B cell (primary cell): ENCODE results near the gene SIX5. TPM values are rescaled to one million over a fixed set of nuclear protein-coding genes. Genes with fewer than 3 reads are reported as not detected.

Source experiments
- ATAC-seq: fragments of 200-7000 bp; cut with Tn5 transposase; one replicate; pipeline ENCODE4 v1.10.0; 2021; ENCODE audit warnings: low read depth, mild to moderate bottlenecking, moderate number of reproducible peaks, moderate library complexity
- CTCF ChIA-PET: fragments of 350-600 bp; sonication (Branson Sonifier 250); formaldehyde crosslinking; loops from one replicate; lab custom pipeline; 2021; ENCODE audit warnings: antibody characterized with exemption, inconsistent platforms; lab: Charles Lee
- POLR2A ChIA-PET: fragments of 350-600 bp; sonication (Branson Sonifier 250); formaldehyde crosslinking; loops from one replicate; lab custom pipeline; 2021; ENCODE audit warnings: antibody characterized with exemption; lab: Charles Lee
- DNase-seq: peaks from one replicate; pipeline ENCODE4 v3.0.0; 2013
- H2AFZ ChIP-seq: 2 replicates; pipeline ENCODE4 v1.6.1; 2012; ENCODE audit warnings: mild to moderate bottlenecking, low read depth, low read length; ENCODE audit not compliant: insufficient read depth, poor library complexity, severe bottlenecking
- H3K27ac ChIP-seq, 2 donors: 1 replicate in 1 of 2; 2 replicates in 1 of 2; pipeline ENCODE4 v1.5.1; 2012 to 2013; ENCODE audit warnings: low read length in 2 of 2, mild to moderate bottlenecking in 2 of 2, moderate library complexity in 1 of 2
- H3K27me3 ChIP-seq, 4 experiments: fragments of 200-600 bp in 1 of 4; sonication (generic) in 1 of 4; replicated peaks in 1 of 4; 1 replicate in 2 of 4; 2 replicates in 2 of 4; pipeline versions ENCODE4 v1.6.1 to v1.7.0; 2013 to 2016; ENCODE audit warnings: low read length in 3 of 4, mild to moderate bottlenecking in 2 of 4, mixed read lengths in 1 of 4, moderate library complexity in 1 of 4; ENCODE audit not compliant: insufficient read depth in 4 of 4, control insufficient read depth in 3 of 4; ENCODE audit errors: control extremely low read depth in 1 of 4
- H3K36me3 ChIP-seq, 2 experiments: replicated peaks in 1 of 2; 1 replicate in 1 of 2; 2 replicates in 1 of 2; pipeline versions ENCODE4 v1.6.1 to v1.7.1; 2013; ENCODE audit warnings: low read length in 1 of 2; ENCODE audit not compliant: insufficient read depth in 2 of 2, control insufficient read depth in 1 of 2; ENCODE audit errors: control extremely low read depth in 1 of 2, extremely low read depth in 1 of 2
- H3K4me1 ChIP-seq, 2 donors: fragments of 200-600 bp in 1 of 2; sonication (generic) in 1 of 2; 1 replicate in 1 of 2; 2 replicates in 1 of 2; pipeline versions ENCODE4 v1.5.1 to v1.6.1; 2013 to 2017; ENCODE audit warnings: low read length in 2 of 2; ENCODE audit not compliant: control insufficient read depth in 2 of 2, insufficient read depth in 2 of 2
- H3K4me2 ChIP-seq: replicated peaks from 2 replicates; pipeline ENCODE3; 2012; ENCODE audit warnings: mild to moderate bottlenecking, low read depth, low read length; ENCODE audit not compliant: poor library complexity, severe bottlenecking
- H3K4me3 ChIP-seq, 5 experiments: fragments of 200-600 bp in 1 of 5; sonication (generic) in 1 of 5; 1 replicate in 3 of 5; 2 replicates in 2 of 5; pipeline versions ENCODE4 v1.5.1 to v1.7.0; 2011 to 2016; ENCODE audit warnings: low read length in 4 of 5, mild to moderate bottlenecking in 4 of 5, low read depth in 2 of 5, control low read depth in 1 of 5, moderate library complexity in 1 of 5; ENCODE audit not compliant: insufficient read depth in 1 of 5; ENCODE audit errors: control extremely low read depth in 1 of 5, extremely low read depth in 1 of 5
- H3K79me2 ChIP-seq: fragments of 200-600 bp; sonication (generic); one replicate; pipeline ENCODE4 v1.6.0; 2016; ENCODE audit warnings: low read length; ENCODE audit not compliant: control insufficient read depth, insufficient read depth
- H3K9ac ChIP-seq: fragments of 200-600 bp; sonication (generic); 2 replicates; pipeline ENCODE4 v1.6.1; 2017; ENCODE audit warnings: mild to moderate bottlenecking, low read length, moderate library complexity
- H3K9me3 ChIP-seq, 3 donors: one replicate each; pipeline versions ENCODE4 v1.6.1 to v1.7.1; 2013; ENCODE audit warnings: low read length in 2 of 3; ENCODE audit not compliant: control insufficient read depth in 2 of 3, insufficient read depth in 1 of 3; ENCODE audit errors: control extremely low read depth in 1 of 3
- H4K20me1 ChIP-seq: 2 replicates; pipeline ENCODE4 v1.6.0; 2012; ENCODE audit warnings: mild to moderate bottlenecking, low read length; ENCODE audit not compliant: insufficient read depth, control insufficient read depth, poor library complexity, severe bottlenecking
- H3K27ac Mint-ChIP-seq: one replicate; pipeline ENCODE4 v1.8.0; 2021; ENCODE audit warnings: mixed read lengths
- H3K27me3 Mint-ChIP-seq: one replicate; pipeline ENCODE4 v1.8.0; 2021; ENCODE audit warnings: mixed read lengths
- H3K4me1 Mint-ChIP-seq: one replicate; pipeline ENCODE4 v1.8.0; 2021; ENCODE audit warnings: mixed read lengths
- H3K4me3 Mint-ChIP-seq: one replicate; pipeline ENCODE4 v1.8.0; 2021; ENCODE audit warnings: mixed read lengths
- H3K9me3 Mint-ChIP-seq: one replicate; pipeline ENCODE4 v1.8.0; 2022; ENCODE audit warnings: mixed read lengths; ENCODE audit not compliant: insufficient read depth
- CTCF ChIP-seq: fragments of 200-600 bp; IDR thresholded peaks from one replicate; pipeline ENCODE4 v1.8.0; 2022; ENCODE audit warnings: antibody characterized with exemption, mild to moderate bottlenecking
- EZH2 ChIP-seq: IDR thresholded peaks from 2 replicates; pipeline ENCODE4 v1.6.1; 2012; ENCODE audit warnings: borderline replicate concordance, low read depth, mild to moderate bottlenecking, moderate library complexity, low read length; ENCODE audit not compliant: insufficient read depth, poor library complexity, severe bottlenecking
- WGBS: methylation state at CpG from one replicate; pipeline ENCODE4 v1.1.5; 2013; ENCODE audit warnings: missing lambda C conversion rate; ENCODE audit not compliant: insufficient coverage; 5-methylcytosine and 5-hydroxymethylcytosine counted together
- intact Hi-C: fragments of 100-400 bp; cut with micrococcal nuclease; formaldehyde crosslinking; loops from one replicate; pipeline ENCODE4 v1.10.0; 2022
- polyA plus RNA-seq: library from polyadenylated mRNA; depleted of rRNA; stranded (reverse); fragments of >200 nt; gene quantifications from 2 replicates; pipeline ENCODE4 v1.2.3, GENCODE V29; 2012
- total RNA-seq, 2 donors: library from RNA; stranded (reverse); fragments of 120-200 nt in 1 of 2; gene quantifications; 1 replicate in 1 of 2; 2 replicates in 1 of 2; pipeline versions ENCODE4 v1.2.3 to v1.2.4, GENCODE V29; 2013 to 2022

The SIX5 gene
- total and polyA plus RNA-seq, 2 donors (not counting 1 experiment from before 2014, with no cell fraction given): 1.4 to 2.1 TPM

DNA sequence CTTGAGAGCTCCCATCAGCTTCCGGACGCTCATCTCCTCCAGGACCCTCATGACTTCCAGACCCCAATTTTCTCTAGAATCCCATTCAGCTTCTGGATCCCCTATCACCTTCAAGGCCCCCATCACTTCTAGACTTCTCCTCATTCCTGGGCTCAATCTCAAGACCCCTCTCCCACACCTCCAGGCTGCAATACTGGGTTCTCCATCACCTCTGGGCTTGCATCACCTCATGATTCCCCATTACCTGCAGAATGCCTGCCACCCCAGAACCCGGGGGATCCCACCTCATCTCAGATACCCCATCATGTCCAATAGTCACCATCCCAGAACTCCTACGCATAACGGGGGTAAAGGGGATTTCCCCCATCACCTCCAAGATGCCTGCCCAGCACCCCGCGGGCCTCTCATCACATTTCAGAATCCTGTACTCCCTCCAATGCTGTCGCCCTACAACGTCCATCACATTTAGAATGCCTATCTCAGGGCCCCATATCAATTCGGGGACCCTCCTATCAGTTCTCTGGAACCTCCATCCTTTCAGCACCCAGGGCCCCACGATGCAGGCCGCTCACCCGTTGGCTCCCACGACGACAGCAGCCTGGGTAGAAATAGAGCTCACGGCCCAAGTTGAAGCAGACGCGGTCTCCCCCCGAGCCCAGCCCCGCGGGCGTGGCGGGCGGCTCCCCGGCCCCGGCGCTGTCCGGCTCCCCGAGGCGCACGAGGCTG lies 22.9 kb upstream of the SIX5 start:
- H3K27ac Mint-ChIP-seq: peak overlapping the region; percentile 81
- ATAC-seq: no peak

More for the DNA sequence above, 22.9 kb upstream of the SIX5 start:
- intact Hi-C loops: loop anchor here (1.0 to 10.0 kb wide), 7 partner anchors 25 to 285 kb away; partner anchors contain the start of genes CCDC61, FBXO46, SYMPK and VASP
- H3K27me3 ChIP-seq: no peaks in the 10 kb centered on the region
- peaks cover 32% of the 10 kb centered on the region for H3K79me2 ChIP-seq
- ChIA-PET POLR2A (interaction anchor here (1.0 to 1.7 kb wide), 2 partner anchors 22 to 75 kb away, joined by 4 to 18 read pairs; partner anchors contain the start of gene SIX5), CTCF (interaction anchor here (1.0 to 3.5 kb wide), 7 partner anchors 7 to 99 kb away, joined by 3 to 13 read pairs (median 8); partner anchors contain the start of genes QPCTL and SIX5)
- Mint-ChIP-seq H3K9me3 (no peaks in the 10 kb centered on the region), H3K27me3 (peaks cover 8% of the 10 kb centered on the region), H3K4me3 (peak overlapping the region; percentile 91), H3K4me1 (peaks cover 30% of the 10 kb centered on the region)
- H3K9ac ChIP-seq: peak overlapping the region; percentile 70
- 6% methylated on average over 31 of the region's 31 CpGs for WGBS
- peaks cover 40% of the 10 kb centered on the region for H4K20me1 ChIP-seq
- peak overlapping the region in 1 of 2 donors; percentile 46 for H3K27ac ChIP-seq
- peak overlapping the region; percentile 95 for H3K4me2 ChIP-seq
- no peaks in the 10 kb centered on the region for H3K9me3 ChIP-seq
- H3K36me3 ChIP-seq: peaks cover 0 to 17% of the 10 kb centered on the region in 2 experiments
- TF ChIP-seq CTCF: no peak
- TF ChIP-seq EZH2: no peak
- DNase-seq: no peak
- H2AFZ ChIP-seq: peak overlapping the region; percentile 75
- H3K4me3 ChIP-seq: peak overlapping the region; percentile 40 to 73 (median 59)
- H3K4me1 ChIP-seq: peaks cover 24 to 29% of the 10 kb centered on the region in 2 donors
